Activated T-cell treated with anti-CD3 and anti-CD28 coated beads, Interleukin-2, amount 50 U/mL, for 1 hour (primary cell): Measurements from ENCODE around the gene MRGPRF.
"Not testable (repeated sequence)": the region's sequence is repeated elsewhere in the genome, so short reads cannot be mapped to it uniquely, and the experiment has no call there.

Experiments
- DNase-seq: peaks from one replicate; pipeline ENCODE4 v3.0.0-alpha.2; 2020

MRGPRF gene

GRCh38 chr11:69002110-69002569 is 10.9 kb downstream of the MRGPRF start:
- no peak for DNase-seq

- DNase-seq: no peak
Measured at GRCh38 chr11:69001243-69002081, 11.6 kb downstream of the MRGPRF start.

- DNase-seq: no peak
Measured at GRCh38 chr11:69000831-69001242, 12.2 kb downstream of the MRGPRF start.

GRCh38 chr11:69000391-69000790 is 12.7 kb downstream of the MRGPRF start:
- DNase-seq: no peak

GRCh38 chr11:68999748-69000355 is 13.2 kb downstream of the MRGPRF start:
- not testable (repeated sequence) for DNase-seq

- no peak for DNase-seq
Measured at GRCh38 chr11:68999093-68999747, 13.8 kb downstream of the MRGPRF start.

- DNase-seq: no peak
Measured at GRCh38 chr11:68998390-68998911, 14.6 kb downstream of the MRGPRF start.

- DNase-seq: no peak
Measured at GRCh38 chr11:68997995-68998348, 15.1 kb downstream of the MRGPRF start.

- DNase-seq: no peak
Measured at GRCh38 chr11:68997124-68997994, 15.7 kb downstream of the MRGPRF start.

GRCh38 chr11:68996376-68997123 is 16.5 kb downstream of the MRGPRF start:
- DNase-seq: no peak

GRCh38 chr11:68994894-68995285 is 18.2 kb downstream of the MRGPRF start:
- DNase-seq: no peak

- DNase-seq: peak; percentile 13
Measured at GRCh38 chr11:68994161-68994893, 18.7 kb downstream of the MRGPRF start.

GRCh38 chr11:68993546-68993945 is 19.5 kb downstream of the MRGPRF start:
- DNase-seq: no peak

GRCh38 chr11:68992743-68993255 is 20.2 kb downstream of the MRGPRF start:
- no peak for DNase-seq

GRCh38 chr11:68990995-68991780 is 21.9 kb downstream of the MRGPRF start:
- no peak for DNase-seq

- no peak for DNase-seq
Measured at GRCh38 chr11:68989936-68990606, 23.0 kb downstream of the MRGPRF start.

- no peak for DNase-seq
Measured at GRCh38 chr11:68988491-68988890, 24.6 kb downstream of the MRGPRF start.

- no peak for DNase-seq
Measured at GRCh38 chr11:68987211-68987610, 25.8 kb downstream of the MRGPRF start.

GRCh38 chr11:68983801-68984200 is 29.2 kb downstream of the MRGPRF start:
- DNase-seq: no peak
